ENCODE results near the gene SDF4. TPM values are rescaled to one million over a fixed set of nuclear protein-coding genes. Genes with fewer than 3 reads are reported as not detected.

SDF4 gene
- total RNA-seq, 1 experiment from 2014 or later = 139 TPM

DNA sequence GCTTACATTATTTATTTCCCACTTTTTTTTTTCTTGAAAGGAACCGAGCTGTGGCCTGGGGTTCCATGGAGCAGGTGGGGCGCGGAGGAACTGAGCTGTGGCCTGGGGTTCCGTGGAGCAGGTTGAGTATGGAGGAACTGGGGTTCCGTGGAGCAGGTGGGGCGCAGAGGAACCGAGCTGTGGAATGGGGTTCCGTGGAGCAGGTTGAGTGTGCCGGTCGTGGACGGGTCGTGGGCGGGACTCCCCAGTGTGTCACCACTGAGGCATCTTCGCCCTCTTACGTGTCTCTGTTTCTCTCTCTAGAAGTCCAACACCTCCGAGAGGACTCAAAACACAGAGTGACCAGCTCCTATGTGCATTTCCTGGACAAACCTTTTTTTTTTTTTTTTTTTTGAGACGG is 47.2 kb upstream of the SDF4 start:
- no peak for DNase-seq
- CTCF ChIA-PET = no interaction called here
- Histone ChIP-seq H3K36me3 (ENCODE audit: low read depth) (no peaks in the 10 kb centered on the region), H3K9me3 (ENCODE audit: insufficient read depth, low read depth) (no peaks in the 10 kb centered on the region), H3K4me2 (no peak overlapping the region), H3F3A (ENCODE audit: insufficient read depth, low read depth) (peaks cover 15% of the 10 kb centered on the region; the same call in 1 of the 2 replicates), H3K9me2 (ENCODE audit: insufficient read depth) (no peaks in the 10 kb centered on the region), H4K20me1 (ENCODE audit: insufficient read depth) (no peaks in the 10 kb centered on the region), H3K4me1 (replicated peaks; ENCODE audit: insufficient read depth) (peaks cover 13% of the 10 kb centered on the region), H3K27me3 (ENCODE audit: insufficient read depth, low read depth) (no peaks in the 10 kb centered on the region), H3K79me2 (ENCODE audit: low read depth) (no peaks in the 10 kb centered on the region), H3K27ac (no peak overlapping the region), H3K4me3 (no peak overlapping the region), H2AFZ (no peak overlapping the region)
- no peak for TF ChIP-seq EZH2 (IDR thresholded peaks at IDR 0.05; ENCODE audit: low read depth)
- TF ChIP-seq, protein P1, sequence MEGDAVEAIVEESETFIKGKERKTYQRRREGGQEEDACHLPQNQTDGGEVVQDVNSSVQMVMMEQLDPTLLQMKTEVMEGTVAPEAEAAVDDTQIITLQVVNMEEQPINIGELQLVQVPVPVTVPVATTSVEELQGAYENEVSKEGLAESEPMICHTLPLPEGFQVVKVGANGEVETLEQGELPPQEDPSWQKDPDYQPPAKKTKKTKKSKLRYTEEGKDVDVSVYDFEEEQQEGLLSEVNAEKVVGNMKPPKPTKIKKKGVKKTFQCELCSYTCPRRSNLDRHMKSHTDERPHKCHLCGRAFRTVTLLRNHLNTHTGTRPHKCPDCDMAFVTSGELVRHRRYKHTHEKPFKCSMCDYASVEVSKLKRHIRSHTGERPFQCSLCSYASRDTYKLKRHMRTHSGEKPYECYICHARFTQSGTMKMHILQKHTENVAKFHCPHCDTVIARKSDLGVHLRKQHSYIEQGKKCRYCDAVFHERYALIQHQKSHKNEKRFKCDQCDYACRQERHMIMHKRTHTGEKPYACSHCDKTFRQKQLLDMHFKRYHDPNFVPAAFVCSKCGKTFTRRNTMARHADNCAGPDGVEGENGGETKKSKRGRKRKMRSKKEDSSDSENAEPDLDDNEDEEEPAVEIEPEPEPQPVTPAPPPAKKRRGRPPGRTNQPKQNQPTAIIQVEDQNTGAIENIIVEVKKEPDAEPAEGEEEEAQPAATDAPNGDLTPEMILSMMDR (conservative IDR thresholded peaks at IDR 0.05) = no peak
- BruUV-seq (replicated peaks) = no TSS peak
- POLR2A ChIA-PET (ENCODE audit: unreplicated experiment) = interaction anchor here (0.6 kb wide), 1 partner anchor 116 kb away, joined by 3 read pairs; no protein-coding TSS in a partner anchor
- intact Hi-C loops (cut with micrococcal nuclease; ENCODE audit: unreplicated experiment) = no loop called here

DNA sequence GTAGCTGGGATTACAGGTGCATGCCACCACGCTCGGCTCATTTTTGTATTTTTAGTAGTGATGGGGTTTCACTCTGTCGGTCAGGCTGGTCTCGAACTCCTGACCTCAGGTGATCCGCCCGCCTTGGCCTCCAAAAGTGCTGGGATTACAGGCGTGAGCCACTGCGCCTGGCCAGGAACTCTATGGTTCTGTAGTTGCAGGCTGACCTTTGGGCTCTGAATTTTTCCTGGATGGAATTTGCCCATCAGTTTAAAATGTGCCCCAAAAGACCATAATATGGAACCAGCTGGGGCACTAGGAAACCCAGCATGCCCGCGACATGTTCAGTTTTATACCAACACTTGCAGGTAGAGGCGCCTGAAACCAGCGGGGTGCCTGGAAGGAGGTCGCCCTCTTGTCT is 46.8 kb upstream of the SDF4 start:
- POLR2A ChIA-PET (ENCODE audit: unreplicated experiment) = interaction anchor here (0.6 kb wide), 1 partner anchor 116 kb away, joined by 3 read pairs; no protein-coding TSS in a partner anchor
- peaks cover 11% of the 10 kb centered on the region for H3K4me1 ChIP-seq (replicated peaks; ENCODE audit: insufficient read depth)
- CTCF ChIA-PET = no interaction called here

DNA sequence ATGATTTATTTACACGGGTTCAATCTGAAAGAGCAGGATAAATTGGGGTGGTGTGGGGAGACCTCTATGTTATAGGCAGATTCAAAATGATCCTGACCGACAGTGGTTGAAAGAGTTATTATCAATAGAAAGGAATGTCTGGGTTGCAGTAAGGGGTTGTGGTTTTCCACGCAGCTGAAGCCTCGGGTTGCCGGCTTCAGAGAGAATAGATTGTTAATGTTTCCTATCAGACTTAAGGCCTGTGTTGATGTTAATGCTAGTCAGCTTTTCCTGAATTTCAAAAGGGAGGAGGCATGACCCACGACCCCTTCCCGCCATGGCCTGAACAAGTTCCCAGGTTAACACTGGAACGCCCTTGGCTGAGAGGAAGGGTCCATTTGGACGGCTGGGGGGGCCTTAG is 44.0 kb upstream of the SDF4 start:
- intact Hi-C loops (cut with micrococcal nuclease; ENCODE audit: unreplicated experiment) = no loop called here
- H3K4me2 ChIP-seq = no peak overlapping the region

More for the DNA sequence above, 46.8 kb upstream of the SDF4 start:
- Histone ChIP-seq H3K27me3 (ENCODE audit: insufficient read depth, low read depth) (no peaks in the 10 kb centered on the region), H3K27ac (no peak overlapping the region), H3K36me3 (ENCODE audit: low read depth) (no peaks in the 10 kb centered on the region), H3K9me3 (ENCODE audit: insufficient read depth, low read depth) (no peaks in the 10 kb centered on the region), H3K4me3 (no peak overlapping the region), H3K79me2 (ENCODE audit: low read depth) (no peaks in the 10 kb centered on the region), H3F3A (ENCODE audit: insufficient read depth, low read depth) (peaks cover 14% of the 10 kb centered on the region; the same call in 1 of the 2 replicates), H3K9me2 (ENCODE audit: insufficient read depth) (no peaks in the 10 kb centered on the region), H3K4me2 (no peak overlapping the region), H4K20me1 (ENCODE audit: insufficient read depth) (no peaks in the 10 kb centered on the region), H2AFZ (no peak overlapping the region)
- no TSS peak for BruUV-seq (replicated peaks)
- intact Hi-C loops (cut with micrococcal nuclease; ENCODE audit: unreplicated experiment) = no loop called here
- DNase-seq = no peak
- TF ChIP-seq EZH2 (IDR thresholded peaks at IDR 0.05; ENCODE audit: low read depth) = no peak
- TF ChIP-seq, protein P1 (conservative IDR thresholded peaks at IDR 0.05) = no peak

More for the DNA sequence above, 44.0 kb upstream of the SDF4 start:
- Histone ChIP-seq H4K20me1 (ENCODE audit: insufficient read depth) (peaks cover 20% of the 10 kb centered on the region), H3K27ac (no peak overlapping the region), H3K36me3 (ENCODE audit: low read depth) (peaks cover 4% of the 10 kb centered on the region; the same call in 1 of the 2 replicates), H3K79me2 (ENCODE audit: low read depth) (peaks cover 25% of the 10 kb centered on the region), H3K9me3 (ENCODE audit: insufficient read depth, low read depth) (no peaks in the 10 kb centered on the region), H2AFZ (no peak overlapping the region), H3K4me3 (no peak overlapping the region), H3F3A (ENCODE audit: insufficient read depth, low read depth) (peaks cover 13% of the 10 kb centered on the region), H3K4me1 (replicated peaks; ENCODE audit: insufficient read depth) (peaks cover 16% of the 10 kb centered on the region), H3K27me3 (ENCODE audit: insufficient read depth, low read depth) (no peaks in the 10 kb centered on the region), H3K9me2 (ENCODE audit: insufficient read depth) (no peaks in the 10 kb centered on the region)
- POLR2A ChIA-PET (ENCODE audit: unreplicated experiment) = no interaction called here
- TF ChIP-seq, protein P1 (conservative IDR thresholded peaks at IDR 0.05) = no peak
- TF ChIP-seq EZH2 (IDR thresholded peaks at IDR 0.05; ENCODE audit: low read depth) = no peak
- CTCF ChIA-PET = interaction anchor here (0.7 kb wide), 1 partner anchor 159 kb away, joined by 3 read pairs; no protein-coding TSS in a partner anchor
- no TSS peak for BruUV-seq (replicated peaks)
- no peak for DNase-seq
